ENCODE measurements around the gene PPP1R13L.
"Not testable (repeated sequence)": the region's sequence is repeated elsewhere in the genome, so short reads cannot be mapped to it uniquely, and the experiment has no call there.

The PPP1R13L gene

DNA sequence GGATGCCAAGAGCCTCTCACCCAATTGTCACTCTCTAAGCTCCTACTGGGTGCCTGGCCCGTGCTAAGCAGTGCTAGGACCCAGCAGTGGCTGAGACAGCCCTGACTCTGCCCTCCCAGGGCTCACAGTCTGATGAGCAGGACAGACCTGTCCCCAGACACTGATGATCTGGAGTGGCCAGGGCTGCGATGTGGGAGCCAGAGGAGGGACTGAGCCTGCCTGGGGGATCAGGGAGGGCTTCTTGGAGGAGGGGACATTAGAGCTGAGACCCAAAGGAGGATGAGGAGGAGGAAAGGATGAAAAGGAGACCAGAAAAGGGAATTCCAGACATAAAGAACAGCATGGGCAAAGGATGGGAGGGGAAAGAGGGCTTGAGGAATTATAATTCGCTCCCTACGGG lies 12.3 kb upstream of the PPP1R13L start:
- H3K36me3 ChIP-seq (ENCODE audit: insufficient read depth, low read length), result peaks cover 70% of the 10 kb centered on the region
- H3K4me2 ChIP-seq (ENCODE audit: low read length), result no peak overlapping the region

DNA sequence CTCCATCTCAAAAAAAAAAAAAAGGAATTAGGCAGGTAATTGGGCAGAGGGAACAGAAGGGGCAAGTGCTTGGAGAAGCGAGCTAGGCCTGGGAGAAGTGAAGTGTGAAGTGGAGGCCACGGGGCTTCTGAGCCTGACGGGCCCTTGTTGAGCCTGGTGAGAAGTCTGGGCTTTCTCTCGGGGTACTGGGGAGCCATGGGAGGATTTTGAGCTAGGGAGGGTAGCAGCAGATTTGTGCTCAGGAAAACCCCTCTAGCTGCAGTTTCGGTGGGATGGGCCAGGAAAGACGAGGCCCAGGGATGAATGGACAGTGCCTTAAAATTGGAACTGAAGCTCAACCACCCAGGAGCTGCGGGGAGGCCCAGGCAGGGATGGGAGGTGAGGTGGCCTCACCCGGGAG lies 9.6 kb upstream of the PPP1R13L start:
- Histone ChIP-seq H3K4me2 (ENCODE audit: low read length) (no peak overlapping the region), H3K36me3 (ENCODE audit: insufficient read depth, low read length) (peaks cover 62% of the 10 kb centered on the region), H3K4me1 (ENCODE audit: control insufficient read depth, insufficient read depth, low read length) (peaks cover 10% of the 10 kb centered on the region), H3K9ac (ENCODE audit: low read depth, low read length) (no peak overlapping the region), H3K4me3 (ENCODE audit: low read length) (no peak overlapping the region), H3K9me3 (replicated peaks; ENCODE audit: low read length) (no peaks in the 10 kb centered on the region), H3K27me3 (ENCODE audit: control insufficient read depth, insufficient read depth, low read length) (no peaks in the 10 kb centered on the region)

More for the DNA sequence above, 12.3 kb upstream of the PPP1R13L start:
- Histone ChIP-seq H3K9me3 (replicated peaks; ENCODE audit: low read length) (no peaks in the 10 kb centered on the region), H3K9ac (ENCODE audit: low read depth, low read length) (no peak overlapping the region), H3K27me3 (ENCODE audit: control insufficient read depth, insufficient read depth, low read length) (no peaks in the 10 kb centered on the region), H3K4me1 (ENCODE audit: control insufficient read depth, insufficient read depth, low read length) (peaks cover 24% of the 10 kb centered on the region), H3K4me3 (ENCODE audit: low read length) (no peak overlapping the region)

- no peak overlapping the region for H3K4me3 ChIP-seq (ENCODE audit: low read length)
- H3K4me1 ChIP-seq (ENCODE audit: control insufficient read depth, insufficient read depth, low read length), result peaks cover 12% of the 10 kb centered on the region
- no peak overlapping the region for H3K9ac ChIP-seq (ENCODE audit: low read depth, low read length)
- peaks cover 53% of the 10 kb centered on the region for H3K36me3 ChIP-seq (ENCODE audit: insufficient read depth, low read length)
- H3K9me3 ChIP-seq (replicated peaks; ENCODE audit: low read length), result no peaks in the 10 kb centered on the region
- H3K4me2 ChIP-seq (ENCODE audit: low read length), result no peak overlapping the region
- H3K27me3 ChIP-seq (ENCODE audit: control insufficient read depth, insufficient read depth, low read length), result no peaks in the 10 kb centered on the region
Measured at GRCh38 chr19:45413497-45413896, 8.6 kb upstream of the PPP1R13L start.

DNA sequence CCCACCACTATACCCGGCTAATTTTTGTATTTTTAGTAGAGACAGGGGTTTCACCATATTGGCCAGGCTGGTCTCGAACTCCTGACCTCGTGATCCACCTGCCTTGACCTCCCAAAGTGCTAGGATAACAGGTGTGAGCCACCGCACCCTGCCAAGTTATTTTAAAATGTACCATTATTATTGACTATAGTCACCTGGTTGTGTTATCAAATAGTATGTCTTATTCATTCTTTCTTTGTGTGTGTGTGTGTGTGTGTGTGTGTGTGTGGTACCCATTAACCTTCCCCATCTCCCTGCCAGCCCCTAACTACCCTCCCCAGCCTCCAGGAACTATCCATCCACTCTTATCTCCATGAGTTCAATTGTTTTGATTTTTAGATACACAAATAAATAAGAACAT lies 5.5 kb upstream of the PPP1R13L start:
- Histone ChIP-seq H3K36me3 (ENCODE audit: insufficient read depth, low read length) (peaks cover 37% of the 10 kb centered on the region), H3K4me1 (ENCODE audit: control insufficient read depth, insufficient read depth, low read length) (peaks cover 19% of the 10 kb centered on the region)
- not testable (repeated sequence) for H3K9me3 ChIP-seq (replicated peaks; ENCODE audit: low read length); H3K4me2 ChIP-seq (ENCODE audit: low read length); H3K27me3 ChIP-seq (ENCODE audit: control insufficient read depth, insufficient read depth, low read length); H3K9ac ChIP-seq (ENCODE audit: low read depth, low read length); H3K4me3 ChIP-seq (ENCODE audit: low read length)

- Histone ChIP-seq H3K27me3 (ENCODE audit: control insufficient read depth, insufficient read depth, low read length) (no peaks in the 10 kb centered on the region), H3K4me2 (ENCODE audit: low read length) (no peak overlapping the region), H3K4me3 (ENCODE audit: low read length) (no peak overlapping the region), H3K4me1 (ENCODE audit: control insufficient read depth, insufficient read depth, low read length) (peaks cover 26% of the 10 kb centered on the region), H3K9me3 (replicated peaks; ENCODE audit: low read length) (no peaks in the 10 kb centered on the region), H3K9ac (ENCODE audit: low read depth, low read length) (peak overlapping the region; percentile 11), H3K36me3 (ENCODE audit: insufficient read depth, low read length) (peaks cover 33% of the 10 kb centered on the region)
Measured at GRCh38 chr19:45409557-45409920, 4.7 kb upstream of the PPP1R13L start.

GRCh38 chr19:45408830-45409556 lies 4.1 kb upstream of the PPP1R13L start:
- H3K36me3 ChIP-seq (ENCODE audit: insufficient read depth, low read length), result peaks cover 28% of the 10 kb centered on the region
- peaks cover 32% of the 10 kb centered on the region for H3K4me1 ChIP-seq (ENCODE audit: control insufficient read depth, insufficient read depth, low read length)
- H3K4me2 ChIP-seq (ENCODE audit: low read length), result no peak overlapping the region
- H3K9ac ChIP-seq (ENCODE audit: low read depth, low read length), result peak overlapping the region; percentile 11
- no peaks in the 10 kb centered on the region for H3K9me3 ChIP-seq (replicated peaks; ENCODE audit: low read length)
- no peaks in the 10 kb centered on the region for H3K27me3 ChIP-seq (ENCODE audit: control insufficient read depth, insufficient read depth, low read length)
- no peak overlapping the region for H3K4me3 ChIP-seq (ENCODE audit: low read length)

DNA sequence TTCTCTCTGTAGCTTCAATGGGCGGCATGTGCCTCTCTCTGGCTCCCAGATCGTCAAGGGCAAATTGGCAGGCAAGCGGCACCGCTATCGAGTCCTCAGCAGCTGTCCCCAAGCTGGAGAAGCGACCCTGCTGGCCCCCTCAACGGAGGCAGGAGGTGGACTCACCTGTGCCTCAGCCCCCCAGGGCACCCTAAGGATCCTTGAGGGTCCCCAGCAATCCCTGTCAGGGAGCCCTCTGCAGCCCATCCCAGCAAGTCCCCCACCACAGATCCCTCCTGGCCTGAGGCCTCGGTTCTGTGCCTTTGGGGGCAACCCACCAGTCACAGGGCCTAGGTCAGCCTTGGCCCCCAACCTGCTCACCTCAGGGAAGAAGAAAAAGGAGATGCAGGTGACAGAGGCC lies 3.3 kb upstream of the PPP1R13L start:
- Histone ChIP-seq H3K4me3 (ENCODE audit: low read length) (no peak overlapping the region), H3K4me2 (ENCODE audit: low read length) (no peak overlapping the region), H3K36me3 (ENCODE audit: insufficient read depth, low read length) (peaks cover 19% of the 10 kb centered on the region), H3K9me3 (replicated peaks; ENCODE audit: low read length) (no peaks in the 10 kb centered on the region), H3K4me1 (ENCODE audit: control insufficient read depth, insufficient read depth, low read length) (peaks cover 40% of the 10 kb centered on the region), H3K9ac (ENCODE audit: low read depth, low read length) (no peak overlapping the region), H3K27me3 (ENCODE audit: control insufficient read depth, insufficient read depth, low read length) (no peaks in the 10 kb centered on the region)

- Histone ChIP-seq H3K4me2 (ENCODE audit: low read length) (peak overlapping the region; percentile 89), H3K9ac (ENCODE audit: low read depth, low read length) (peak overlapping the region; percentile 97), H3K4me1 (ENCODE audit: control insufficient read depth, insufficient read depth, low read length) (peaks cover 45% of the 10 kb centered on the region), H3K4me3 (ENCODE audit: low read length) (peak overlapping the region; percentile 84), H3K36me3 (ENCODE audit: insufficient read depth, low read length) (peaks cover 14% of the 10 kb centered on the region)
- not testable (repeated sequence) for H3K27me3 ChIP-seq (ENCODE audit: control insufficient read depth, insufficient read depth, low read length); H3K9me3 ChIP-seq (replicated peaks; ENCODE audit: low read length)
Measured at GRCh38 chr19:45407585-45407984, 2.7 kb upstream of the PPP1R13L start.

GRCh38 chr19:45407091-45407375 lies 2.2 kb upstream of the PPP1R13L start:
- Histone ChIP-seq H3K4me2 (ENCODE audit: low read length) (peak overlapping the region; percentile 89), H3K36me3 (ENCODE audit: insufficient read depth, low read length) (peaks cover 8% of the 10 kb centered on the region), H3K4me3 (ENCODE audit: low read length) (peak overlapping the region; percentile 84), H3K4me1 (ENCODE audit: control insufficient read depth, insufficient read depth, low read length) (peaks cover 51% of the 10 kb centered on the region), H3K27me3 (ENCODE audit: control insufficient read depth, insufficient read depth, low read length) (no peaks in the 10 kb centered on the region), H3K9ac (ENCODE audit: low read depth, low read length) (peak overlapping the region; percentile 97), H3K9me3 (replicated peaks; ENCODE audit: low read length) (no peaks in the 10 kb centered on the region)

DNA sequence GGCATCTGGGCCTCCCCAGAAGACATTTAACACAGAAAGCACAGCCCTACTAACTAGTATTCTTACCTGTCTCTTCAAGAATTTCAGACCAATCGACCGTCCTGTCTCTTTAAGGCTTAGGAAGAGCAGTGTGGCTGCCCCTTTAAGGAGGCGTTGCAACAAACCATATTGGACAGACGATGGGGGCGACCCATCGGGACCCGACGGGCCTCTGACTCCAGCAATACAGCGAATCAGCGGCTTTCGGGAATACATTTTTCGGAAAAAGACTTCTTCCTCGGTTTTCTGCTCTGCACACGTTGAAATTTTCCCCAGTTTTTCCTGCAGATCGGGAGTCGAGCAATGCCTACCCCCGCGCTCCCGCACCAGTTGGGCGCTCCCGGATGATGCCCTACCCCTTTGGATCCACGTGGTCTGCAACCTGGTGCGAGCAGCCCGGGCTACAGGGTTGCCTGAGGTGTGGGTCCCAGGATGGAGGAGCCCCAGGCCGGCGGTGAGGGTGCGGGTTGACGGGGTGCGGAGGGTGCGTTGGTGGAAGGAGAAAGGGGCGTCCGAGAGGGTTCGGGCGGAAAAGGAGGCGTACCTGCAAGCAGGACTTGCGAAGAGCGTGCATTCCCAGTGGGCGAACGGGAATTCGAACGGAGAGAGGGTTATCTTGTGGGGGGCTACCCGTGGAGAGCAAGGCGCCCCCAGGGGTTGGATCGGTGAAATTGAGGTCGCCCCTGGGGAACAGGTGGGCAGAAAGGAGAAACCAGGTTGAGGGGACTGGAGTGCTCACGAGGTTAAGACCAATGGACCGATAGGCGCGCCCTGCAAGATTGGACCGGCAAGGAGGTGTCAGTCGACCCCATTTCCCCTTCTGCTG lies 1.6 kb upstream of the PPP1R13L start, which contains the start of gene POLR1G:
TSS of gene POLR1G (plus strand) at position 419 of the 865 bp plus-strand sequence. CDS start at position 472, 53 bp downstream.
- Histone ChIP-seq H3K4me1 (ENCODE audit: control insufficient read depth, insufficient read depth, low read length) (peaks cover 51% of the 10 kb centered on the region), H3K36me3 (ENCODE audit: insufficient read depth, low read length) (peaks cover 6% of the 10 kb centered on the region), H3K27me3 (ENCODE audit: control insufficient read depth, insufficient read depth, low read length) (no peaks in the 10 kb centered on the region), H3K4me3 (ENCODE audit: low read length) (peak within 1 kb of the TSS; percentile 84), H3K4me2 (ENCODE audit: low read length) (peak within 1 kb of the TSS; percentile 89), H3K9me3 (replicated peaks; ENCODE audit: low read length) (no peaks in the 10 kb centered on the region), H3K9ac (ENCODE audit: low read depth, low read length) (peak within 1 kb of the TSS; percentile 97)

- peak overlapping the region; percentile 97 for H3K9ac ChIP-seq (ENCODE audit: low read depth, low read length)
- no peaks in the 10 kb centered on the region for H3K36me3 ChIP-seq (ENCODE audit: insufficient read depth, low read length)
- peak overlapping the region; percentile 84 for H3K4me3 ChIP-seq (ENCODE audit: low read length)
- H3K9me3 ChIP-seq (replicated peaks; ENCODE audit: low read length), result no peaks in the 10 kb centered on the region
- H3K4me1 ChIP-seq (ENCODE audit: control insufficient read depth, insufficient read depth, low read length), result peaks cover 51% of the 10 kb centered on the region
- H3K27me3 ChIP-seq (ENCODE audit: control insufficient read depth, insufficient read depth, low read length), result no peaks in the 10 kb centered on the region
- peak overlapping the region; percentile 89 for H3K4me2 ChIP-seq (ENCODE audit: low read length)
Measured at GRCh38 chr19:45405435-45406225, 761 bp upstream of the PPP1R13L start.
